Heart right ventricle (tissue), 16 donors: Measurements from ENCODE around the gene ROR2. TPM values are rescaled to one million over a fixed set of nuclear protein-coding genes. Genes with fewer than 3 reads are reported as not detected.

Experiments
- ATAC-seq, 8 donors: fragments of 200-7000 bp; cut with Tn5 transposase; one replicate each; pipeline ENCODE4 v1.9.1; 2020; ENCODE audit warnings: mild to moderate bottlenecking in 8 of 8, moderate library complexity in 8 of 8, moderate number of reproducible peaks in 1 of 8
- DNase-seq, 2 donors: peaks; one replicate each; pipeline ENCODE4 v3.0.0-alpha.2; 2020
- H3K27ac ChIP-seq, 10 donors: fragments of 200-600 bp; sonication (generic) in 2 of 10; one replicate each; pipeline versions ENCODE4 v1.5.0 to v1.8.0; 2020 to 2022; ENCODE audit warnings: mild to moderate bottlenecking in 3 of 10
- H3K27me3 ChIP-seq, 7 donors: fragments of 200-600 bp; one replicate each; pipeline ENCODE4 v1.8.0; 2021 to 2022; ENCODE audit warnings: mild to moderate bottlenecking in 2 of 7
- H3K36me3 ChIP-seq, 9 donors: fragments of 200-600 bp; sonication (generic) in 1 of 9; one replicate each; pipeline versions ENCODE4 v1.5.0 to v1.8.0; 2020 to 2022; ENCODE audit warnings: mild to moderate bottlenecking in 2 of 9
- H3K4me1 ChIP-seq, 9 donors: fragments of 200-600 bp; sonication (generic) in 1 of 9; one replicate each; pipeline versions ENCODE4 v1.5.0 to v1.8.0; 2020 to 2022; ENCODE audit warnings: mild to moderate bottlenecking in 4 of 9
- H3K4me3 ChIP-seq, 10 donors: fragments of 200-600 bp; sonication (generic) in 2 of 10; one replicate each; pipeline versions ENCODE4 v1.5.0 to v1.8.0; 2020 to 2022; ENCODE audit warnings: mild to moderate bottlenecking in 7 of 10, moderate library complexity in 2 of 10
- H3K9me3 ChIP-seq, 11 donors: fragments of 200-600 bp in 10 of 11; sonication (generic) in 2 of 11; one replicate each; pipeline versions ENCODE4 v1.5.0 to v1.8.0; 2013 to 2022; ENCODE audit warnings: mild to moderate bottlenecking in 2 of 11, control low read depth in 1 of 11, moderate library complexity in 1 of 11
- WGBS, 2 donors: extraction: QIAGEN DNeasy Blood & Tissue Kit; methylation state at CpG; one replicate each; pipeline ENCODE4 v1.1.7; 2013; ENCODE audit warnings: inconsistent platforms in 1 of 2; 5-methylcytosine and 5-hydroxymethylcytosine counted together
- intact Hi-C, 10 donors: fragments of 100-400 bp; cut with DNase I; formaldehyde crosslinking; loops; one replicate each; pipeline versions ENCODE4 v1.11.1 to v1.14.2; 2022
- long read RNA-seq, 3 donors: library from polyadenylated mRNA; unstranded; transcript quantifications; one replicate each; pipeline ENCODE4 v2.0.0, GENCODE V29; 2020 to 2021
- polyA plus RNA-seq, 2 donors: library from polyadenylated mRNA; stranded (reverse); fragments of 200-250 nt; gene quantifications; one replicate each; pipeline ENCODE4 v1.2.3, GENCODE V29; 2013
- total RNA-seq, 10 donors: library from RNA; stranded (reverse); fragmentation: NEBNext Ultra II Directional in 3 of 10; extraction: Animal tissue kit (Norgen Biotek cat#: 25700) in 3 of 10; gene quantifications; one replicate each; pipeline versions ENCODE4 v1.2.1 to v1.2.4, GENCODE V29; 2021 to 2023
- TF ChIP-seq, protein P1 (sequence below), 9 donors: fragments of 200-600 bp; sonication (generic) in 2 of 9; IDR thresholded peaks; one replicate each; pipeline versions ENCODE4 v1.5.0 to v1.8.0; 2021 to 2022; ENCODE audit warnings: antibody characterized with exemption in 9 of 9, mild to moderate bottlenecking in 5 of 9, moderate library complexity in 1 of 9
- donor health status: Arrhythmogenic right ventricular cardiomyopathy.
- donor health status: ischemic (EF 13 %, LVEDD 7.1; RV severe dilation, severe dysfunction).
- donor health status: healthy with polysubstance abuse.
- donor health status: DM: no; HTN: yes; CAD: no.
- donor health status: DM: no; HTN: no; CAD: no.
- donor health status: ischemic (EF 25% LVEDD 6.9; RV normal size, moderate dysfunction).
- donor health status: ischemic (EF 25% LVEDD 5.7; RV mildly dilated, moderate dysfunction).
- donor health status: healthy.
- donor health status: DM: yes; HTN: yes; CAD: no.
- donor health status: Ischemic cardiomyopathy.
- donor health status: ischemic (EF 35%, LVEDD 5.7; RV mildly dilated, moderate dysfunction).
- donor health status: nonischemic (EF 11% LVEDD 7.7; RV severe dilation, severe dysfunction).
- donor health status: DM: yes; HTN: yes; CAD: no.
- donor health status: PGD.
- donor health status: ischemic (EF 29% LVEDD 5.4; RV normal size, mild dysfunction).
- donor health status: nonischemic (EF 23%, LVEDD 6.1; RV moderate dilation, normal function).

Gene ROR2
- total RNA-seq (1 to 10 TPM in 1 of 10 donors, under 1 TPM in 9; 0.11 to 1.4 (median 0.43) TPM), polyA plus RNA-seq (under 1 TPM; 0.44 to 0.49 TPM)
- long read RNA-seq, donor 1, partial matches to known transcripts, result 0 of 4 reads
- long read RNA-seq, donor 1, other reads (novel, unspliced or antisense), result 4 of 4 reads
- long read RNA-seq, donor 2, partial matches to known transcripts, result 0 of 2 reads
- long read RNA-seq, donor 2, other reads (novel, unspliced or antisense), result 2 of 2 reads
- long read RNA-seq, donor 3, full-length matches to known transcripts, result 2 of 4 reads
- long read RNA-seq, donor 3, partial matches to known transcripts, result 0 of 4 reads
- long read RNA-seq, donor 3, other reads (novel, unspliced or antisense), result 2 of 4 reads

- Histone ChIP-seq H3K9me3 (peaks cover 0 to 11% (median 4%) of the 10 kb centered on the region in 11 donors), H3K27ac (peak within 1 kb of the TSS in 2 of 10 donors; percentile 13 to 75), H3K36me3 (no peaks in the 10 kb centered on the region), H3K4me3 (peak within 1 kb of the TSS; percentile 28 to 57 (median 49)), H3K27me3 (peaks cover 25 to 84% (median 71%) of the 10 kb centered on the region in 7 donors), H3K4me1 (peaks cover 0 to 33% (median 15%) of the 10 kb centered on the region in 9 donors)
- ATAC-seq, result peak; percentile 40 to 90 (median 78)
- peak; percentile 19 to 65 for DNase-seq
- intact Hi-C loops, result loop anchor here (1.0 to 10.0 kb wide), 6 partner anchors 105 to 185 kb away; no protein-coding TSS in a partner anchor
- WGBS, 2 donors, result 1% methylated on average over 76 to 81 of the region's 81 CpGs
- TF ChIP-seq, protein P1, sequence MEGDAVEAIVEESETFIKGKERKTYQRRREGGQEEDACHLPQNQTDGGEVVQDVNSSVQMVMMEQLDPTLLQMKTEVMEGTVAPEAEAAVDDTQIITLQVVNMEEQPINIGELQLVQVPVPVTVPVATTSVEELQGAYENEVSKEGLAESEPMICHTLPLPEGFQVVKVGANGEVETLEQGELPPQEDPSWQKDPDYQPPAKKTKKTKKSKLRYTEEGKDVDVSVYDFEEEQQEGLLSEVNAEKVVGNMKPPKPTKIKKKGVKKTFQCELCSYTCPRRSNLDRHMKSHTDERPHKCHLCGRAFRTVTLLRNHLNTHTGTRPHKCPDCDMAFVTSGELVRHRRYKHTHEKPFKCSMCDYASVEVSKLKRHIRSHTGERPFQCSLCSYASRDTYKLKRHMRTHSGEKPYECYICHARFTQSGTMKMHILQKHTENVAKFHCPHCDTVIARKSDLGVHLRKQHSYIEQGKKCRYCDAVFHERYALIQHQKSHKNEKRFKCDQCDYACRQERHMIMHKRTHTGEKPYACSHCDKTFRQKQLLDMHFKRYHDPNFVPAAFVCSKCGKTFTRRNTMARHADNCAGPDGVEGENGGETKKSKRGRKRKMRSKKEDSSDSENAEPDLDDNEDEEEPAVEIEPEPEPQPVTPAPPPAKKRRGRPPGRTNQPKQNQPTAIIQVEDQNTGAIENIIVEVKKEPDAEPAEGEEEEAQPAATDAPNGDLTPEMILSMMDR (IDR thresholded peaks at IDR 0.05), result peak; percentile 27 to 61 (median 52)
Observed at GRCh38 chr9:91949946-91950664, at the start of gene ROR2. TSS of gene ROR2 (minus strand) at chr9:91950228.

DNA sequence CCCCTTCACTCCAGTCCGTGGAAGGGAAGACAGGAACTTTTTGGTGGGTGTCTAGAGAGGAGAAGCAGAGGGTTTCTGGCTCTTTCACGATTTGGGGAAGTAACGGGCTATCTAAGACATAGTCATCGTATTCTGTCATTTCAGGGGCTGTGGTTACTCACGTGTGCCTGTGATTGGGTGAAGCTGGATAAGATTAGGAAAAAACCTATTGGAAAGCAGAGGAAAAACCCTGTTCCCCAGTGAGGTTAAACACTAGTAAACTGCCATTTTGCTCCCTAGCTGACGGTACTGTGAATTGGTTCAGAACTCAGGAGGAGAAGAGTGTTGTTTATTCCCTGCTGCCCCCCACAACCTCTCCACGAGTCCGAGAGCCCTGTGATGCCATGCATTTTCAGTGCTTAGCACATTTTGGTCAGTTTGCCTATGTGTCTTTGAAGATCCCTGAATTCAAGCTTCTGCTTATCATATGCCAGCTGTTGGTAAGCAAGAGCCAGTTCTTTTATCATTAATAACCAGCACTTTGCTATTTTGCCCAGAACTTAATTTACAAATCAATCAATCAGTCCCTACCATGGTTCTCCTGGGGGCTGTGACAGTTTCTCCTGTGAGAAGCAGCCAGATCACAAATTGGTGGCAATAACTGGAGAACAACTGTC, 45.1 kb upstream of the ROR2 start:
- no peak for ATAC-seq
- DNase-seq, result no peak
- TF ChIP-seq, protein P1 (IDR thresholded peaks at IDR 0.05), result no peak
- no peak overlapping the region for H3K4me3 ChIP-seq
- H3K4me1 ChIP-seq, result no peaks in the 10 kb centered on the region
- peaks cover 0 to 69% (median 38%) of the 10 kb centered on the region in 7 donors for H3K27me3 ChIP-seq
- H3K9me3 ChIP-seq, result peaks cover 0 to 3% (median 0%) of the 10 kb centered on the region in 11 donors
- no peaks in the 10 kb centered on the region for H3K36me3 ChIP-seq
- WGBS, 2 donors, result 11 to 13% methylated on average over 8 of the region's 8 CpGs
- H3K27ac ChIP-seq, result no peak overlapping the region
- intact Hi-C loops, result no loop called here

- no peaks in the 10 kb centered on the region for H3K36me3 ChIP-seq
- H3K4me3 ChIP-seq, result no peak overlapping the region
- H3K27me3 ChIP-seq, result peaks cover 0 to 69% (median 34%) of the 10 kb centered on the region in 7 donors
- TF ChIP-seq, protein P1 (IDR thresholded peaks at IDR 0.05), result no peak
- DNase-seq, result no peak
- H3K9me3 ChIP-seq, result peaks cover 0 to 3% (median 0%) of the 10 kb centered on the region in 11 donors
- WGBS, 2 donors, result 17 to 21% methylated on average over 4 of the region's 4 CpGs
- intact Hi-C loops, result no loop called here
- H3K4me1 ChIP-seq, result no peaks in the 10 kb centered on the region
- no peak overlapping the region for H3K27ac ChIP-seq
- no peak for ATAC-seq
Observed at GRCh38 chr9:91994422-91994821, 44.4 kb upstream of the ROR2 start.

GRCh38 chr9:91992461-91993041, 42.5 kb upstream of the ROR2 start:
- 71 to 72% methylated on average over 12 of the region's 12 CpGs for WGBS, 2 donors
- no peak for DNase-seq

More at GRCh38 chr9:91992461-91993041, 42.5 kb upstream of the ROR2 start:
- Histone ChIP-seq H3K27me3 (peaks cover 0 to 59% (median 34%) of the 10 kb centered on the region in 7 donors), H3K9me3 (peaks cover 0 to 3% (median 0%) of the 10 kb centered on the region in 11 donors), H3K4me3 (no peak overlapping the region), H3K4me1 (no peaks in the 10 kb centered on the region), H3K27ac (no peak overlapping the region), H3K36me3 (no peaks in the 10 kb centered on the region)
- TF ChIP-seq, protein P1 (IDR thresholded peaks at IDR 0.05), result no peak
- ATAC-seq, result no peak
- intact Hi-C loops, result no loop called here
